ENCODE data around the gene JARID2.

The JARID2 gene

DNA sequence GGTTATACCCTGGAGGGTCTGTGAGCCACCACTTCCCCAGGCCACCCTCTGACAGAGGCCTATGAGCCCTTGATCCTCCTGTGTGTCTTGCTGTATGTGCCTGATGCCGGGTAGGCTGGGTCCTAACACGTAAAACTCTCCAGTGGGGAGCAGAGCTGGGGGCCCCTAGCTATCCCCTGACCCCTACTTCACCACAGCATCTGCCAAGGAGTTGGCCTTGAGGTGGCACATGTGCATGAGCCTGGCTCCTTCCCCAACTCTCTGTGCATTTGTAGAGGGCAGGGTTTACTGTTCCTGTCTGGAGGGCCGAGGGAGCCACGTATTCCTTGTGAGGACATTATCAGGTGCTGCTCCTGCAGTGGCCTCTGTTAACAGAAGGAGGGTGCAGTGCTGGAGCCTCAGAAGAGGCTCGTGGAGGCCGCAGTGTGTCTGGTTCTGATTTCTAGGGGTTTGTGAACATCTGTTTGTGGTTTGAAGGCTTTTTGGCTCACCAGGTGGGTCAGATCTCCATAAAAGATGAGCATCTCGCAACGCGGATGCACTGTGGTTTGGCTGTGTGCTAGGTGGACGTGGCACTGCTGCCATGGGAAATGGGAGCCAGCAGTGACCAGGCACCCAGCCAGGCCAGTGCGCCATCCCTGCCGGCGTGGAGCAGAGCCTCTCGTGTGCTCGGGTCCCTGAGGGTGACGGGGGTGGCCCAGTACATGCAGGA, 264.8 kb downstream of the JARID2 start:
- in situ Hi-C loops (cut with HindIII; ENCODE audit: low pct_unique_long_range_greater_than_20kb, low sequenced_read_pairs) = no loop called here
- TF ChIP-seq JUND (IDR thresholded peaks at IDR 0.05; ENCODE audit: low read depth) = no peak
- DNase-seq (ENCODE audit: low read depth in 1 of 2, low spot score in 1 of 2) = no peak

DNA sequence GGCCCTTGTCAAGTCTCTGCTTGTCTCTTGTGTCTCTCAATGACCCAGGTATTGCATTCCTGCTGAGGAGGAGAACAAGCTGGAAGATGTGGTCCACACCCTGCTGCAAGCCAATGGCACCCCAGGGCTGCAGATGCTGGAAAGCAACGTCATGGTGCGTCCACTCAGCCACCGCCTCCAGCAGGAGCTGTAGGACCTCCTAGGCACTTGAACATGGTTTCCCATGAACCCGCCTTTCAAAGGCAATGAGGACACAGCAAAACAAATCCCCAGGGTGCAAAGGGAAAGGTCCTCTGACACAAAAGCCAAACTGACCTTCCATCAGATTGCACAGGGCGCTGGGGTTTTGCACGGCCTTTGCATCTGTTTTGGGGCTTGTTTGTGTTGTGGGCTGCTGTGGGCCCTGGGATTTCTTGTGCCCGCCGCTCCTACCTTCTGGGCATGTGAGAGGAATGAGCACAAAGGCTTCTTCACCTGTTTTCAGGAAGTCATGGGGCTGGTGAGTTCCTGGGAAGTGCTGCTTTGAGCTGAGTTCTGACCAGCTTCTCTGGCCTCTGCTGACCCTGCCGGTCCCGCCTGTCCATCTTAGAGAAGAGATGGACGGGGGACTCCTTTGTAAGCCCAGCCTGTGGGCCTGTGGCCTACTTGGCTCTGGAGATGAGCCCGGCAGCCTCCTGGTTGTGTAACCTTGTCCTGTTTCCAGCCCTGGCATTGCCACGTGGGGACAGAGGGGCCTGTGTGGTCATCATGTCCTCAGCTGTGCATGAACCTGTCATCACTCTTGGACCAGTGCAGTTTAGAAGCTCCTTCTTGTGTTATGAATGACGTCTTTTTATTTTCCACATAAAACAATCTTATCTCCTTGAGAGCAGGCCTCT, 265.6 kb downstream of the JARID2 start:
- in situ Hi-C loops (cut with HindIII; ENCODE audit: low pct_unique_long_range_greater_than_20kb, low sequenced_read_pairs) = no loop called here
- no peak for TF ChIP-seq JUND (IDR thresholded peaks at IDR 0.05; ENCODE audit: low read depth)
- DNase-seq (ENCODE audit: low read depth in 1 of 2, low spot score in 1 of 2) = no peak

DNA sequence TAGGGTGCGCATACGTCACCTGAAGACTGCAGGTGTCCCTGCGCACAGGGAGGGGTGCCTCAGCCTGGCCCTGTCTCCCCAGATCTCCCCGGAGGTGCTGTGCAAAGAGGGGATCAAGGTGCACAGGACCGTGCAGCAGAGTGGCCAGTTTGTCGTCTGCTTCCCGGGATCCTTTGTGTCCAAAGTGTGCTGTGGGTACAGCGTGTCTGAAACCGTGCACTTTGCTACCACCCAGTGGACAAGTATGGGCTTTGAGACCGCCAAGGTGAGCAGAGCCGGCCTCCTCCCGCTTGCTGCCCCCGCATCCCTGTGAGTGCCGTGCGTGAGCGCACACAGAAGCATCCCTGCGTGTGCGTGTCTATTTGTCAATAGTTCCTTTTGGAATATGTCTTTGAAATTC, 266.3 kb downstream of the JARID2 start:
- TF ChIP-seq JUND (IDR thresholded peaks at IDR 0.05; ENCODE audit: low read depth) = no peak
- in situ Hi-C loops (cut with HindIII; ENCODE audit: low pct_unique_long_range_greater_than_20kb, low sequenced_read_pairs) = no loop called here
- DNase-seq (ENCODE audit: low read depth in 1 of 2, low spot score in 1 of 2) = peak in 1 of 2 experiments; percentile 18

DNA sequence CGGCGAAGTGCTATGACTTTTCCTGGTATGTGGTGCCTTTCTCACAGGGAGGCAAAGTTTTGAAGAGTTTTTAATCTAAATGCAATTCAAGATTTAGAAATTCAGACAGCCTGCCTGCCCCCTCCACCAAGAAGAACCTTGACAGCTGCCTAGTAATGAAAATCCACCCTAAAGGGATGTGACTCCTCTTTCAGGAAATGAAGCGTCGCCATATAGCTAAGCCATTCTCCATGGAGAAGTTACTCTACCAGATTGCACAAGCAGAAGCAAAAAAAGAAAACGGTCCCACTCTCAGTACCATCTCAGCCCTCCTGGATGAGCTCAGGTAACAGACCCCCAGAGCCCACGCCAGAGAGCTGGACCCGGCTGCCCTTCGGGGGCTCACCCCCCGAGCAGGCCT, 266.9 kb downstream of the JARID2 start:
- DNase-seq (ENCODE audit: low read depth in 1 of 2, low spot score in 1 of 2) = no peak
- in situ Hi-C loops (cut with HindIII; ENCODE audit: low pct_unique_long_range_greater_than_20kb, low sequenced_read_pairs) = no loop called here
- TF ChIP-seq JUND (IDR thresholded peaks at IDR 0.05; ENCODE audit: low read depth) = no peak

DNA sequence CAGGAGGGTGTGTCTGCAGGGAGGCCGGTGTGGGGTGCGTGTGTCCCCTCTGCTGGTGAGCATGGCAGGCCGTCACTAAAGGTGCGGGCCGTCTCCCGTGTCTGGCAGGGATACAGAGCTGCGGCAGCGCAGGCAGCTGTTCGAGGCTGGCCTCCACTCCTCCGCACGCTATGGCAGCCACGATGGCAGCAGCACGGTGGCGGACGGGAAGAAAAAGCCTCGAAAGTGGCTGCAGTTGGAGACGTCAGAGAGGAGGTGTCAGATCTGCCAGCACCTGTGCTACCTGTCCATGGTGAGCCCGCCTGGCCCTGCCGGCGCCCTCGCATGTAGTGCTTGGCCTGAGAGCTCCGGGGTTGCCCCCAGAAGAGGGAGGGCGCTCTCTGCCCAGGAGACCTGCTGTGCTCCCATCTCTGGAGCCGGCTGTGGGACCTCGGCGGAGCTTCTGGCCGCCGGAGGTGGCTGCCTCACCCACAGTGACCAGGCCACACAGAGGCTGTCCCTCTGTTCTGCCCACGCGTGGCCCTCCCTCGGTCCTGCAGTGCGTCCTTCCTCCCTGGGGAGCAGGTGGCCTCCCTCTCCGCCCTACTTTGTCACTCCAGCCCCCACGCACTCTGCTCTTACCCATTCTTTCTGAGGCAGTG, 267.4 kb downstream of the JARID2 start:
- in situ Hi-C loops (cut with HindIII; ENCODE audit: low pct_unique_long_range_greater_than_20kb, low sequenced_read_pairs) = no loop called here
- TF ChIP-seq JUND (IDR thresholded peaks at IDR 0.05; ENCODE audit: low read depth) = no peak
- no peak for DNase-seq (ENCODE audit: low read depth in 1 of 2, low spot score in 1 of 2)

DNA sequence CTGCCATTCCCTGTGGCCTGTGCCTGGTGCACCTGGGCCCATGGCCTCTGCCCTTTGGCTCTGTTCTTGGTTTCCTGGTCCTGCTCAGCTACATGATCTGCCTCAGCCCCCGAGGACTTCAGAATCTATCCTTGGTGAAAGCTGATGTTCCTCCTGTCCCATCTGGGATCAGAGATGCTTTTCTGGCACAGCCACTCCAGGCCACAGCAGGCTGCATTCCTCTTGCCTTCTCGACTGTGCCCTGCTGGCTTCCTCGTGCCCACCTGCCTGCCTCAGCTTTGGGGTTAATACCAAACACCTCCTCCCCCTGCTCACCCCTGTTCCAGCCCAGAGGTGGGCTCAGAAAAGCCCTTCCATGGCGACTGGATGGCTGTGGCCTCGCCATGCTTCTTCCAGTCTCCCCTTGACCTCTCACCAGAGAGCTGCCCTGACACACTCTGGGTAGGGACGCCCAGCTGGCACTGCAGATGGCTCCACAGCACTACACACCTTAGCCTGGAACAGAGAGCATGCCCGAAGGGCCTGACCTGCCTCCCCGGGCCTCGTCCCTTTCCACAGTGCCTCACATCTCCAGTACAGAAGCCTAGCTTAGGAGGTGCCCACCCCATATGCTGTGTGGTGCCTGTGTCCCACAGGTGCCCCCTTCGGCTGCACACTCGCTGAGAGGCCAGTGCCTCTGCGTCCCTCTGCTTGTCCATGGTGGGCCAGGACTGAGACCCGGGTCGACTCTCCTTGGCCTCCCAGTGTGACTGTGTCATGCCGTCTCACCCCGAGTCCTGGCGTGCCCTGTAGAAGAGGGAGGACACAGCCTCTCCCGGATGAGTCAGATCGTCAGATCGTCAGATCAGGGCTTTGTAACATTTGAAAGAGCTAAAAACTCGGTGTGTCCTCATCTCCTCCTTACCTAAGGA, 268.2 kb downstream of the JARID2 start:
- in situ Hi-C loops (cut with HindIII; ENCODE audit: low pct_unique_long_range_greater_than_20kb, low sequenced_read_pairs) = no loop called here
- DNase-seq (ENCODE audit: low read depth in 1 of 2, low spot score in 1 of 2) = no peak

DNA sequence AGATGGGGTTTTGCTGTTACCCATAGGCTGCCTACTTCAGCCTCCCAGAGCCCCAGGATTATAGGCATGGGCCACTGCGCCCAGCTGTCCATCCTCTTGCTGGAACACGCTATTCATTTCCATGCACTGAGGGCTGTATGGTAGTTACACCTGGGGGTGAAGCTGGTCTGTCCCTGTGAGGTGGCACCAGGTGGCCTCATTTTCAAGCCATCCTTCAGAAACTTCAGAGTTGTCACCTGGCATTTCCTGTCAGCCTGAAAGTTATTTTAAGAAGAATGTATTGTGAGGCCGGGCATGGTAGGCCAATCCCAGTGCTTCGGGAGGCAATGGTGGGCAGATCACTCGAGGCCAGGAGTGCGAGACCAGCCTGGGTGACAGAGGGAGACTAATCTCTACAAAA, 269.4 kb downstream of the JARID2 start:
- DNase-seq (ENCODE audit: low read depth in 1 of 2, low spot score in 1 of 2) = no peak
- TF ChIP-seq JUND (IDR thresholded peaks at IDR 0.05; ENCODE audit: low read depth) = no peak
- in situ Hi-C loops (cut with HindIII; ENCODE audit: low pct_unique_long_range_greater_than_20kb, low sequenced_read_pairs) = no loop called here

More for the DNA sequence above, 268.2 kb downstream of the JARID2 start:
- no peak for TF ChIP-seq JUND (IDR thresholded peaks at IDR 0.05; ENCODE audit: low read depth)

DNA sequence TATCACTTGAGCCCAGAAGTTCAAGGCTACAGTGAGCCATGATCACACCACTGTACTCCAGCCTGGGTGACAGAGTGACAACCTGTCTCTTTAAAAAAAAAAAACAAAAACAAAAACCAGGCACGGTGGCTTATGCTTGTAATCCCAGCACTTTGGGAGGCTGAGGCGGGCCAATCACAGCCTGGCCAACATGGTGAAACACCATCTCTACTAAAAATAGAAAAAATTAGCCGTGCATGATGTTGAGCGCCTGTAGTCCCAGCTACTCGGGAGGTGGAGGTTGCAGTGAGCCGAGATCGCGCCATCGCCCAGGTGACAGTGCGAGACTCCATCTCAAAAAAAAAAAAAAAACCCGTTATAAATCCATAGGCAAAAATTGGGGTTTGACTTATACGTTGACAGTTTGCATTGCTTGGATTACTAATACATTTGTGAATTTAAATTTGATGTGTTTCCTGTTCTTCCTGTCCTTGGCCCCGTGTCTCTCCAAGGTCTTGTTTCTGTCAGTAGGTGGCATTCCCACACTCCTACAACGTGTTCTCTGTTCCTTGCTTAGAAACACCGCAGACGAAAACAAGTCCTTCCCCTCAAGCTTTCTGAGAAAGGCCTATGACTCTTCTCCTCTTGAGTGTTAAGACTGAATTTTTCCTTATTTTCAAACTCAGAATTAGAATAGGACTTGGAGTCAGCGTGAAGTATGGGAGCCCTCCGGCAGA, 269.9 kb downstream of the JARID2 start:
- TF ChIP-seq JUND (IDR thresholded peaks at IDR 0.05; ENCODE audit: low read depth) = no peak
- peak; percentile 51 to 56 for DNase-seq (ENCODE audit: low read depth in 1 of 2, low spot score in 1 of 2)
- in situ Hi-C loops (cut with HindIII; ENCODE audit: low pct_unique_long_range_greater_than_20kb, low sequenced_read_pairs) = no loop called here

DNA sequence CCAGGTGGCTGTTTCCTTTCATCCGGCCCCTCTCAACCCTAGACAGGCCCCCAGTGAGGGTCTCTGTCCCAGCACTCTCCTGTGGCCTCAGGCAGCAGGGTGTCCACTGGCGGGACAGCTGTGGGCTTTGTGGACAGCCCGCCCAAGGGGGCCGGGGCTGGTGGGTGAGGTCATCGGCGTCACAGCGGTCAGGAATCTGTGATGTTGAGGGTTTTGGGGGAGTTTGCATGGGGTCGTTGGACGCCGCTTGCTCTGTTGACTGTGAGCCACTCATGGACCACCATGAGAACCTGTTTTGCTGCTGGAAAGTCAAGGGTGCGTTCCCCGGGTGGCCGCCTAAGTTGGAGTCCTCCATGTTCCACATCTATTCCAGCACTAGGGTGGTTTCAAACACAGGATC, 270.5 kb downstream of the JARID2 start:
- TF ChIP-seq JUND (IDR thresholded peaks at IDR 0.05; ENCODE audit: low read depth) = no peak
- in situ Hi-C loops (cut with HindIII; ENCODE audit: low pct_unique_long_range_greater_than_20kb, low sequenced_read_pairs) = no loop called here
- DNase-seq (ENCODE audit: low read depth in 1 of 2, low spot score in 1 of 2) = no peak

DNA sequence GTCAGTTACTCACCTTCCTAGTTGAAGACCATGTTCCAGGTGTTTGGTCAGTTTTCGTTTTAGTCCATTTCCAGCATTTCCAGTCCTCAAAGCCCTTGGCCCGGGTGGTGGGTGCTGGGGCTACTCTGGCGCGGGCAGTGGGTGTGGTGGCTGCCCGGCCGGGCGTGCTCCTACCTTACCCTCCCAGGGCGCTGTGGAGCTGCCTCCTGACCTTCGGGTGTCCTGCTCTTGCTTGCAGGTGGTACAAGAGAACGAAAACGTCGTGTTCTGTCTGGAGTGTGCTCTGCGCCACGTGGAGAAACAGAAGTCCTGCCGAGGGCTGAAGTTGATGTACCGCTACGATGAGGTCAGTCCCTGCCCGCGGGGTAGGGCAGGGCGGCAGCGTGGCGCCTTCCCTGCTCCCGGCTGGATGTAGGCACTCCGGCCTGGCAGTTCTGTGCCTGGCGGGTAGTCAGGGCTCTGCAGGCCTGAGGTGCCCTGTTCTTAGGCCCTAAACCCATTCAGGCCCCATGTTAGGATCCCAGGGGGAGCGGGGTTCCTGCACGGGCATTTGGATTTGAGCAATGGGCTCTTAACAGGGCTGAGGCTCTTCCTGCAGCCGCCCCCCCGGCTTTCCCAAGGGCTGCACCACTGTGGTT, 271.2 kb downstream of the JARID2 start:
- TF ChIP-seq JUND (IDR thresholded peaks at IDR 0.05; ENCODE audit: low read depth) = no peak
- DNase-seq (ENCODE audit: low read depth in 1 of 2, low spot score in 1 of 2) = no peak
- in situ Hi-C loops (cut with HindIII; ENCODE audit: low pct_unique_long_range_greater_than_20kb, low sequenced_read_pairs) = no loop called here

DNA sequence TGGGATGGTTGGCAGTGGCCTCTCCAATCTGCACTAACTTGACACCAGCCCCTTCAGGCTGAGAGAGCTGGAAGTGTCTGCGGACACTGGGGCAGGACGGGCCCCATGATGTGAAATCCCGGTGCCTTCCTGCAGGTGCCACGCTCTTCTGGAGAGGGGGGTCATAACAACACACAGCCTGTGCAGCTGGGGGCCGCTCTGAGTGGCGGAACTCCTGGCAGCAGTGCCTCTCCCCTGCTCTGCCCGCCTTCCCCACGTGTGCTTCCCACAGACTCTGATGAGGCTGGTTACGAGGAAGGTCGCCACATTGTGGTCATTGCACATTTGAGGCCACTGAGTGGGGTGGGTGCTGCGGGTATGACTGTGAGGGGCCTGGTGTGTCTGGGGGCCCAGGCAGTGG, 271.7 kb downstream of the JARID2 start:
- in situ Hi-C loops (cut with HindIII; ENCODE audit: low pct_unique_long_range_greater_than_20kb, low sequenced_read_pairs) = no loop called here
- no peak for TF ChIP-seq JUND (IDR thresholded peaks at IDR 0.05; ENCODE audit: low read depth)
- DNase-seq (ENCODE audit: low read depth in 1 of 2, low spot score in 1 of 2) = no peak

All from T47D (cell line).